Measurements from ENCODE around the gene AVPR1B. TPM values are rescaled to one million over a fixed set of nuclear protein-coding genes. Genes with fewer than 3 reads are reported as not detected.
A peak's percentile ranks its signal among the peaks of the same experiment; 100 is the strongest.
"Not testable (repeated sequence)": the region's sequence is repeated elsewhere in the genome, so short reads cannot be mapped to it uniquely, and the experiment has no call there.

Gene AVPR1B
- total RNA-seq, 1 donor from 2014 or later: 0.72 TPM

DNA sequence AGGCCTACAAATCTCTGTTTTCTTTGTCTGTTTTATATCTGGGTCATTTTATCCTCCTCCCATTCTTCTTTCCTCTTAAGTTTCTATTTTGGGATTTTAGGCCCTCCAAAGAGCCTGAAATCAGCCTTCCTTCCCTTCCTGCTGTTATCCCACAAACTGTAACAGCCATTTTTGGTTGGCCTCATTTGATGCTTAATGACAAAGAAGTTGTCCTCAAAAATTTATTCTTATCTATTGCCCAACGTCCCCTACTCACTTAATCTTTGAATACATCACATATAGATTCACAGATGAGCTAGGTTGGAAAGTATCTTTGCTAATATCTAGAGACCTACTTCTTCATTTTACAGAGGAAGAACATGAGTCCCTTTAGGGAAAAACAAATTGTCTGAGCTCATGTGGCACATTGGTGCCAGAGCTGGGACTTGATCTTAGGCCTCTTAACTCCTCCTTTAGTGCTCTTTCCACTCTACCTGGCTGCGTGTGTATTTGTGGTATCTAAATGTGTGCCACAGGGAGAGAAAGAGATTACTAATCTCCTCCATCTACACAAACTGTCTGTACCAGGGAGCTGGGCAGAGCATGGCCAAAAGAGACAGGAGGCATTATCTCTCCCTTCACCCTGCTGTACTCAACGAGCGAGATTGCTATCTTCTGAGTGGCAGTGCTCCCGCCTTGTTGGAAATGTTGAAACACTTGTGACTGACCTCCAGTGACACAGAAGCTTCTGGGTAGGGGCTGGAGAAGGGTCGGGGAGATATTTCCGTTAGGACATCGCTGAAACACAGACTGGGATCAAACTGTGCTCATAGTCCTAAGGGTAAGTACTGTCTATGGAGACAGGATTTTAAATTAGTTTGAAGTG is 34.1 kb downstream of the AVPR1B start:
- no peak for DNase-seq (ENCODE audit: low spot score)

DNA sequence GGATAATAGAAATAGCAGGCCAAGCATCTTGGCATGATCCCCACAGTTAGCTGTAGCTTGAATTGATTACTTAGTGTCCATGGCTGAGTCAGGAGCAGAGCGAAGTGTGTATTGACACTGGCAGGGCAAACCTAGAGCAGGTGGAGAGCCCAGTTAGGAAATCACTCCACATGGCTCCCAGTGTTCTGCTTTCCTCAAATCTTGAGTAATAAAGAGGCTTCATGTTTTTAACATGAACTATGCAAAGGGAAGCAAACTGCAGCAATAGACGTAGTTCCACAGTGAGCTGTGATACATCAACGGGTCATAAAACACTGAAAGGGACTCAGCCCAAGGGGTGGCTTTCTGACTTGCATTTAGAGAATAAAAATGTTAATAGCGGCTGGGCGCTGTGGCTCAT is 35.3 kb downstream of the AVPR1B start:
- DNase-seq (ENCODE audit: low spot score): peak; percentile 94

DNA sequence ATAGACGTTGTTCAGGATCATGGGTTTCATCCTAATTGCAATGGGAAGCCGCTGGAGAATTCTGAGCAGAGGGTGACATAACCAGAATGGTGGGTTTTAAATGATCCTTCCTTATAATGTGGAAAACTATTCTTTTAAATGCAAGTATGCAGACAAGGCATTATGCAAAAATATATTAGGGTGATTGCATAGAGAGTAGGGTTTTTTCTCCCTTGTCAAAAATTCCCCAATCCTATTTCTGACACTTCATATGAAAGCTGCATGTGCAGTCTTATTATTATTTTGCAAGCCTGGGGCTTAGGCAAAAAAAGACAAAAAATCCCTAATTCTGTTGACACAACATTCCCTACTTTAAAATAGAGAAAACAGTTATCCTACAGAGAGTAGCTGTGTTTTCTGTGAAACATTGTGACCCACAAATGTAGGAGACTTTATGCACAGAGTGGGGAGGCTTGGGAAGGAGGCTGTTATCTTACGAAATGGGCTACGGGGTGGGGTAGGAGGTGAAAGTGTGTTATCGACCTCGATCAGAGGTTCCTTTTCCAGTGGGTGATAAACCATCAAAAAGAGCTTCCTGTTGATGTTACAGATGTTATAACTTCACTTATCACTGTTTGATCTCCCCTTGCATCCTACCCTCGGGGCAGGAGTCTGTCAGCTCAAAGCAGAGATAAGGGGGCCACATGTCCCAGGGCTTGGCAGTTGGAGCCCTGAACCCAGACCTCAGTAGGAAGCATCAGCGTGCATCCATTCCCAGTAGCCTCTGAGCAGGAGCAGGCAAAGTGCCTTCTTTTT is 37.0 kb downstream of the AVPR1B start:
- no peak for DNase-seq (ENCODE audit: low spot score)

DNA sequence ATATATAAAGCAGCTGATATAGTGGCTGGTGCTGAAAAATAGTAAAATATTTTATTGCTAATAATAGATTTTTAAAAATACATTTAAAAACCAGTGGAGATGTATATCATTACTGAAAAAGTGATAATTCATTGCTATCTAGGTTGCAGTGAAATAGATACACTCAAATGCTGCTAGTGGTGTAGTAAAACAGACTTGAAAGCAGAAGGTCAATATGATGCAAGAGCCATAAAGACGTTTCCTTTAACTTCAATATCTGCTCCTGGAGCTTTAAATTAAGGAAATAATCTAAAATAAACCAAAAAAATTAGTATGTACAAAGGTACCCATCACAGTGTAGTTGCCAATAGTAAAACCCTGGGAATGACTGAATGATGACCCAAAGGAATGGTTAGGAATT is 38.1 kb downstream of the AVPR1B start:
- no peak for DNase-seq (ENCODE audit: low spot score)

DNA sequence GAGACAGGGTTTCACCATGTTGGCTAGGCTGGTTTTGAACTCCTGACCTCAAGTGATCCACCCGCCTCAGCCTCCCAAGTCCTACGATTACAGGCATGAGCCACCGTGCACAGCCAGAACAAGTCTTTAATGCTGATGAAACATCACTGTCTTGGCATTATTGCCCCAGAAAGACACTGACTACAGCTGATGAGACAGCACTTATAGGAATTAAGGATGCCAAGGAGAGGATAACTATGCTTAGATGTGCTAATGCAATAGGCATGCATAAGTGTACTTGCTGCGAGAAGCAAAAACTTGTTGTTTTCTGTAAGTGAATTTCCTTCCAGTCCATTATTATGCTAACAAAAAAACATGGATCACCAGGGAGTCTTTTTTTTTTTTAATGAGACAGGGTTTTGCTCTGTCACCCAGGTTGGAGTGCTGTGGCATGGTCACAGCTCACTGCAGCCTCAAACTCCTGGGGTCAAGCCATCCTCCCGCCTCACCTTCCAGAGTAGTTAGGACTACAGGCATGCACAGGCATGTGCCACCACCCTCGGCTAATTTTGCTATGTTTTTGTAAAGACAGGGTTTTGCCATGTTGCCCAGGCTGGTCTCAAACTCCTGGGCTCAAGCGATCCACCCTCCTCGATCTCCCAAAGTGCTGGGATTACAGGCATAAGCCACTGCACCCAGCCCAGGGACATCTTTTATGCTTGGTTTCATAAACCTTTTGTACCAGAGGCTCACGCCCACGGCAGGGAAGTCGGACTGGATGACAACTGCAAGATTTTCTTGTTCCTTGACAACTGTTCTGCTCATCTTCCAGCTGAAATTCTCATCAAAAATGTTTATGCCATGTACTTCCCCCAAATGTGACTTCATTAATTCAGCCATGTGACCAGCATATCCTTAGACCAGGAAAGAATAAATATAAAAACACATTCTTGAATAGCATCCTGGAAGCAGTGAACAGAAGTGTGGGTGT is 41.1 kb downstream of the AVPR1B start:
- DNase-seq (ENCODE audit: low spot score): peak; percentile 86

DNA sequence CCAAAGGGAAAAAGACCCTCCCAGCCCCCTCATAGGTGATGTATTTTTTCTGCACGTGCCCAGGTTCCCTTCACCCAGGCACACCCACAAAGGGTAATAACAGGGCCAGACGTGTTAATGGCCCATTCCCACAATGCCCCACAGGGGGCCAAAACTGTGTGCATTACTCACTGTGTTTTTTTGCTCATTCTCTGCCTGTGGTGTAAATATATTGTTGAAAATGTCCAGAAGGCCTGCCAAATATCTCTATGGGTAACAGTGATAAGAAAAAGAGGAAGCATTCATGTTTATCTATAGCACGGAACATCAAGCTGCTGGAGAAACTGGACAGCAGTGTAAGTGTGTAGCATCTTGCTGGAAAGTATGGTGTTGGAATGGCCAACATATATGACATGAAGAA is 42.3 kb downstream of the AVPR1B start:
- DNase-seq (ENCODE audit: low spot score): no peak

DNA sequence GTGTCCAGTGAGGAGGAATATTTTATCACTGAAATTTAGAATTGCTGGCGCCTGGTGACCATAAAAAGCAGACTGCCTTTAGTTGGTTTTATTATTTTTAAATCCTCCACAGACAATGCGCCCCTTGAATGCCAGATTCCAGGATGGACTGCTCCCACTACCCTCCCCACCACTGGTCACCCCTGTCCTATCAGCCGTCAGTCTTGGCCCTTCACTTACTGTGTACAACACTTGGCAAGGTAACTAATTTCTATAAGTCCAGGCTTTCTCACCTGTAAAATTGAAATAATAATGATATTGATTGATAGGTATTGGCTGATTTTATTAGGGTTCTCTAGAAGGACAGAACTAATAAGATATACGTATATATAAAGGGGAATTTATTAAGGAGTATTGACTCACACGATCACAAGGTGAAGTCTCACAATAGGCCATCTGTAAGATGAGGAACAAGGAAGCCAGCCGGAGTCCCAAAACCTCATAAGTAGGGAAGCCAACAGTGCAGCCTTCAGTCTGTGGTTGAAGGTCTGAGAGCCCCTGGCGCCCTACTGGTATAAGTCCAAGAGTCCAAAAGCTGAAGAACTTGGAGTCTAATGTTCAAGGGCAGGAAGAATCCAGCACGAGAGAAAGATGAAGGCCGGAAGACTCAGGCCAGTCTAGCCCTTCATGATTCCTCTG is 46.4 kb downstream of the AVPR1B start:
- no peak for DNase-seq (ENCODE audit: low spot score)

DNA sequence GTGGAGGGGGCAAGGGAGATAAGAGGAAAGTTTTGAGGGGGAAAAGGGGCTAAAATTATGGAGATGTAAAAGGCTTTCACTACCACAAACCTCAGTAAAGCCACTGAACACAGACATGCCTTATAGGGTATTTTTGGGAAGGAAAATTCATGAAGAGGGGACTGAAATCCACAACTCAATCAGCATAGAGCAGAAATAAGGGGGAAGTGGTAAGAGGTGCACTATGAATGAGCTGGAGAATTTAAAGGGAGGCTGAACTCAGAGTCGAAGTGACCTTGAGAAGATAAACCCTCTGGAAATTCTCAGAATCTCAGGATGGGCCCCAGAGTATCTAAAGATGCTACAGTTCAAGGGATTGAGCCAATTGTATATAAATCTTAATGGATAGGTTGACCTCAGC is 48.9 kb downstream of the AVPR1B start:
- DNase-seq (ENCODE audit: low spot score): no peak

DNA sequence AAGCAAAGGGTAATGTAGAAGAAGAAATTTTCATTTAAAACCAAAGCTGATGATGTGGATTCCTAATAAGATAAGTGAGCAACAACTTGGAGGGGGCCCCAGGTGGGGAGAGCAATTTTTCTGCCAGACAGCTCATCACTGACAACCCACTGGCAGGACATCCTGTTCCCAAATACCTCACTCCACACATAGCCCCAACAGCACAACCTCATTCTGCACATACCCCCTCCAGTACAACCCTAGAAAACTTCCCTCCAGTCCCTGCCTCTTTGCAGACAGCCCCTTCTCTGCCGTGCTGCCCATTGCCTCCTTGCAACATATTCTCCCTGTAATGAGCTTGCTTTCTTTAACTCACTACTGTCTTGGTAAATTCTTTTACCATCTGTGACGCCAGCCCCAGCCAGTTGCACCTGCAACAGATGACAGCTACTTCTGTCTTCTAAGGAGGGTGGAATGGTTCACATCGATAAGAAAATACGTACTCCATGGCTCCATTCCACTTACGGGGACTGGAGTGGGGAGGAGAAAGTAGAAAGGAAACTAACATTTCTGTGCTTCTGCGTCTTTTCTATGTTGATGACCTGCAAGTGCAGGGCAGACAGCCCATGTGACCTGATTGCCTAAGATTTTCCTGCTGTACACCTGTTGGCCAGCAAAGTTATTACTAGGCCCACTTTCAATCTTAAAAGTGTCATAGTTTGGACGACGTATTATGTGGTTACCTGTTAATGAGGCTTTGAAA is 49.5 kb downstream of the AVPR1B start:
- no peak for DNase-seq (ENCODE audit: low spot score)

DNA sequence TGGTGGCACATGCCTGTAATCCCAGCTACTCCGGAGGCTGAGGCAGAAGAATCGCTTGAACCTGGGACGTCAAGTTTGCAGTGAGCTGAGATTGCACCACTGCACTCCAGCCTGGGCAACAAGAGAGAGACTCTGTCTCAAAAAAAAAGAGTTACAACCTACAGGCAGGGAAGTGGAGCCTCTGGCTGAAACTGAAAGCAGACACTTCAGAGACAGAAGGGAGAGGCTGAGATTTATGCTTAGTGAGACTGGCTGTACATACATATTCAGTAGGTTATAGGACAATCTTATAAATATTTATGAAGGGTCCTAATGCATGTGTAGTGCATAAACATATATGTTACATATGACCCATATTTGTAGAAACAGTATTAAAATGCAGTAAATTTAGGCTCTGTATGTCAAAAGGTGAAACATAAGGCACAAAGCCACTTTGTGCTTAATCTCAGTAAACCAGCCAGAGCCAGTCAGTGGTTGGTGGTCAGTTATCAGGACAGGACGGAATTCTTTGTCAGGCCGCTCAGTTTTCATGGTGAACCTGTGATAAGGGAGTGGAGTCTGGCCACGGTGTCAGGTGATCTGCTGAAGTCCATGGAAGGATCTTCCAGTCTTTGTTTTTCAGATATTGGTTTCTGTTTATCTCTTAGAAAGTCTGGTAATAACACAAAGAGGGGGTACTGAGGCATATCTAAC is 50.6 kb downstream of the AVPR1B start:
- no peak for DNase-seq (ENCODE audit: low spot score)

DNA sequence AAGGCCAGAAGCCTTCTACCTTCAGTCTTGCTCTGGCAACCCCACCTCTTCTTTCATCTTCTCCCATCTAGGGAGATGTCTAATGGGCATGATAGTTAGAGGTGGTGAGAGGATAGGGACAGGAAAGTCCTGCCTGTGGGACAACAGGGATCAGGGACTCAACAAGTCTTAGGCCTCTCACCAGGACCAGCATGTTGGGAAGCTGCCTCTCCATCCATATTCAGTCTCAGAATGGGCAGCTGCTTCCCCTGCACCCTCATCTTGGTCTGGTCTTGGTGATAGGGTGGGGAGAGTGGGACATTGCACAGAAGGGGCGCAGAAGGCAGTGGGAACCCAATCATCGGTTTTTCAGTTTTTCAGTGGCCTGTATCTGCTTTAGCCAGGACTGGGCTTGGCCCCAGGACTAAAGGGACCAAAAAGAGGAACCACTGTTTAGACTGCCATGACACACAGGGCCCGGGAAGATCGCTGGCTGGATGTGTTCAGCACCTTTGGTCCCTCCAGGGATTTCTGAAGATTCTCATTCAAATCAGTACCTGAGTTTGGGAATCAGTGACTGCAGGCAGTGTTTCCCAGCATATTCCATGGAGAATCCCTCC is 51.5 kb downstream of the AVPR1B start:
- DNase-seq (ENCODE audit: low spot score): no peak

DNA sequence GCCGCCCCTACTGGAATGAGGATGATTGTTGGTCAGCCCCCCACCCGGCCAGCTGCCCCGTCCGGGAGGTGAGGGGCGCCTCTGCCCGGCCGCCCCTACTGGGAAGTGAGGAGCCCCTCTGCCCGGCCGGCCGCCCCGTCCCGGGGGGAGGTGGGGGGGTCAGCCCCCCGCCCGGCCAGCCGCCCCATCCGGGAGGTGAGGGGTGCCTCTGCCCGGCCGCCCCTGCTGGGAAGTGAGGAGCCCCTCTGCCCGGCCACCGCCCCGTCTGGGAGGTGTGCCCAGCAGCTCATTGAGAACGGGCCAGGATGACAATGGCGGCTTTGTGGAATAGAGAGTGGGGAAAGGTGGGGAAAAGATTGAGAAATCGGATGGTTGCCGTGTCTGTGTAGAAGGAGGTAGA is 52.7 kb downstream of the AVPR1B start:
- DNase-seq (ENCODE audit: low spot score): not testable (repeated sequence)

DNA sequence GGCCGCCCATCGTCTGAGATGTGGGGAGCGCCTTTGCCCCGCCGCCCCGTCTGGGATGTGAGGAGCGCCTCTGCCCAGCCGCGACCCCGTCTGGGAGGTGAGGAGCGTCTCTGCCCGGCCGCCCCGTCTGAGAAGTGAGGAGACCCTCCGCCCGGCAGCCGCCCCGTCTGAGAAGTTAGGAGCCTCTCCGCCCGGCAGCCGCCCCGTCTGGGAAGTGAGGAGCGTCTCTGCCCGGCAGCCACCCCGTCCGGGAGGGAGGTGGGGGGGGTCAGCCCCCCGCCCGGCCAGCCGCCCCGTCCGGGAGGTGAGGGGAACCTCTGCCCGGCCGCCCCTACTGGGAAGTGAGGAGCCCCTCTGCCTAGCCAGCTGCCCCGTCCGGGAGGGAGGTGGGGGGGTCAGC is 53.2 kb downstream of the AVPR1B start:
- DNase-seq (ENCODE audit: low spot score): not testable (repeated sequence)

DNA sequence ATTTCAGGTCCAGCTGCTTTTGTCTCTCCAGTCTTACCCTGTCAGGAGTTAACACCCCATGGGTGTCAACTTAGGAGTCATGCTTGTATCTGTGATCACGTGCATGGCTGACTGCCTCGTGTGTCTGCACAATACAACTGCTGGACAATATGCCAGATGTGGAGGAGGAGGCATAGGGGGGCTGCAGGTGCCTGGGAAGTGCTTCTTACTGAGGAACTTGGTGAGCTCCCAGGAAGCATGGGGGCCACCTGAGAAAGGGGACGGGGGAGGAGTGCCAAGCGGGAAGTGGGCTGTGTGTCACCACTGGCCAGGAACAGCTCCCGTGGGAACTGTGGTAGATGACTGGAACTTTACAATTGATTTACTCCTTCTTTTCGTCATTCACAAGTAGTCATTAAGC is 54.7 kb downstream of the AVPR1B start:
- no peak for DNase-seq (ENCODE audit: low spot score)

DNA sequence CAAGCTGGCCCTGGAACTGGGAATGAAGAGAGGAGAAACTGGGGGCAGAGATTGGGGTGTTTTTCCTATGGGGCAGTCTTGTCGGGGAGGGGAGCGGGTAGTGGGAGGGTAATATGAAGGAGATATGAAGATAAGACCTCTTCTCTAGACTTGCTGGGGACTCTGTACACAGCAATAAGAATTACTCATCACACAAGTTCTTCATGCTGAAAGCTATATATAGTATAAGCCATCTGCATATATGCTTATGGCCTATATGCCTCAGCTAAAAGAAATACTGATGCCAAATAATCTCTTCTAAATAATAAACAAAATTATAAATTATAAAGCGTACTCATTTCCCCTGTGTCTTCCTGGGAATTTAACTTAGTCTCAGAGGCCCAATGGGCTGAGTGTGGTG is 56.3 kb downstream of the AVPR1B start:
- DNase-seq (ENCODE audit: low spot score): no peak
